Measurements from ENCODE around the gene NKG7.

NKG7 gene

GRCh38 chr19:51365211-51365964 is 7.1 kb downstream of the NKG7 start:
- TF ChIP-seq SIN3A (IDR thresholded peaks at IDR 0.05; ENCODE audit: borderline replicate concordance, insufficient read depth, low read length) = no peak
- TF ChIP-seq TAF1 (IDR thresholded peaks at IDR 0.05; ENCODE audit: borderline replicate concordance, insufficient read depth, low read length) = no peak
- TF ChIP-seq FOXP2 (optimal IDR thresholded peaks at IDR 0.05; ENCODE audit: borderline replicate concordance, extremely low read depth, extremely low read length, insufficient read depth) = no peak
- no peak; the same call in 1 of the 2 replicates for TF ChIP-seq POLR2AphosphoS5 (IDR thresholded peaks at IDR 0.05; ENCODE audit: low read depth, low read length)
- TF ChIP-seq REST (IDR thresholded peaks at IDR 0.05; ENCODE audit: insufficient read depth in 1 of 2, low read depth in 2 of 2, low read length in 2 of 2) = no peak

- TF ChIP-seq POLR2AphosphoS5 (IDR thresholded peaks at IDR 0.05; ENCODE audit: low read depth, low read length) (no peak), TAF1 (IDR thresholded peaks at IDR 0.05; ENCODE audit: borderline replicate concordance, insufficient read depth, low read length) (no peak)
Measured at GRCh38 chr19:51364200-51365106, 8.0 kb downstream of the NKG7 start.

DNA sequence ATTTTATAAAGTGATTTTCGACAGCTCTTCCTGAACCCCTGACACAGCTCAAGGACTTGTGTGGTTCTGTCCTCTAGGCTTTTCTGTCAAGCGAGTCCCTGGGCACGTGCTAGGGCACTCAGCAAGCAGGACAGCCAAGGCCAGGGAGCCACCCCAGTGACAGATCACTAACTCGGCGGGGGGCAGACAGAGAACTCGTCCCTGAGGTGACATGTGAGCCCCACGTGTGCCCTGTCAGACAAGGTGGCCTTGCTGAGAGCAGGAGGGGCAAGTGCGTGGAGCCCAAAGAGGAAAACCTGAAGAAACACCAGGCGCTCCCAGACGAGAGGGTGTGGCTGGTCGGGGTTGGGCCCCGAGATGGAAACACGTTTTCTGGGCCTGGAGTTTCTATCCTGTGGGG is 11.2 kb downstream of the NKG7 start:
- no peak for TF ChIP-seq REST (IDR thresholded peaks at IDR 0.05; ENCODE audit: insufficient read depth in 1 of 2, low read depth in 2 of 2, low read length in 2 of 2)
- no peak for TF ChIP-seq SIN3A (IDR thresholded peaks at IDR 0.05; ENCODE audit: borderline replicate concordance, insufficient read depth, low read length)
- no peak for TF ChIP-seq POLR2AphosphoS5 (IDR thresholded peaks at IDR 0.05; ENCODE audit: low read depth, low read length)
- TF ChIP-seq TAF1 (IDR thresholded peaks at IDR 0.05; ENCODE audit: borderline replicate concordance, insufficient read depth, low read length) = no peak
- TF ChIP-seq FOXP2 (optimal IDR thresholded peaks at IDR 0.05; ENCODE audit: borderline replicate concordance, extremely low read depth, extremely low read length, insufficient read depth) = no peak

GRCh38 chr19:51359294-51359693 is 13.2 kb downstream of the NKG7 start:
- no peak for TF ChIP-seq SIN3A (IDR thresholded peaks at IDR 0.05; ENCODE audit: borderline replicate concordance, insufficient read depth, low read length)
- TF ChIP-seq REST (IDR thresholded peaks at IDR 0.05; ENCODE audit: insufficient read depth in 1 of 2, low read depth in 2 of 2, low read length in 2 of 2) = no peak
- no peak for TF ChIP-seq FOXP2 (optimal IDR thresholded peaks at IDR 0.05; ENCODE audit: borderline replicate concordance, extremely low read depth, extremely low read length, insufficient read depth)
- no peak for TF ChIP-seq POLR2AphosphoS5 (IDR thresholded peaks at IDR 0.05; ENCODE audit: low read depth, low read length)
- TF ChIP-seq TAF1 (IDR thresholded peaks at IDR 0.05; ENCODE audit: borderline replicate concordance, insufficient read depth, low read length) = no peak

DNA sequence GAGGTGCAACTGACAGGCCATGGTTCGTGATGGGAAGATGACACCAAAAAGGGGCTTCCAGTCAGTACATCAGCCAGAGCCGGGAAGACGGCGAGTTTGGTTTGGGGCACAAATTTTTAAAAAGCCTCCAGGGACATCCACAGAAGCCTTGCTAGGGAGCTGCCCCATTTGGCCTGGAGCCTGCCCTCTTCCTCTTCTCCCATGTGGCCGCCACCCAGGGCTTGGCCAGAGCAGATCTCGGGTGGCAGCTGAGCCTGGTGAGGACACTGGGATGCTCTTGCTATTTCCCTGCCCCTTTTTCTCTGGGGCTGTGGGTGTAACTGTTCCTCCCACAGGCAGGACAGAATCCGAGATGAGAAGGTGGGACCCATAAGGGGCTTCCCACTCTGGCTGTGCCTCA is 14.5 kb downstream of the NKG7 start:
- TF ChIP-seq TAF1 (IDR thresholded peaks at IDR 0.05; ENCODE audit: borderline replicate concordance, insufficient read depth, low read length) = no peak

Measured in PFSK-1 (cell line).